22Rv1 (cell line): ENCODE data around the gene NUDT1.

Source experiments
- CTCF ChIP-seq: fragments of 450-650 bp; IDR thresholded peaks from 2 replicates; pipeline ENCODE4 v1.5.1; 2017; ENCODE audit warnings: mild to moderate bottlenecking
- ZFX ChIP-seq: fragments of 450-650 bp; IDR thresholded peaks from 2 replicates; pipeline ENCODE4 v1.6.1; 2017; ENCODE audit warnings: antibody characterized with exemption, borderline replicate concordance

- no peak for TF ChIP-seq CTCF
- no peak for TF ChIP-seq ZFX
Measured at GRCh38 chr7:2275101-2275500, 33.1 kb downstream of the NUDT1 start.
